Endothelial cell of umbilical vein (primary cell): ENCODE data around the gene TBC1D10A. TPM values are rescaled to one million over a fixed set of nuclear protein-coding genes. Genes with fewer than 3 reads are reported as not detected.

Experiments
- BruUV-seq: library from RNA; stranded (reverse); fragments of 400-500 nt; replicated peaks from 2 replicates; lab custom pipeline; 2021; lab: Mats Ljungman, UMichigan
- CTCF ChIA-PET: fragments of 300-600, 350-600 bp; sonication (Branson Sonifier 250); formaldehyde crosslinking; loops from one replicate; lab custom pipeline; 2021; ENCODE audit warnings: antibody characterized with exemption, inconsistent platforms; lab: Charles Lee
- POLR2A ChIA-PET: fragments of 300-600, 350-600 bp; sonication (Branson Sonifier 250); formaldehyde crosslinking; loops from one replicate; lab custom pipeline; 2021; ENCODE audit warnings: antibody characterized with exemption, inconsistent platforms; lab: Charles Lee
- DNase-seq: peaks from one replicate; pipeline ENCODE4 v3.0.0-alpha.2; 2011; ENCODE audit warnings: low read depth, low spot score
- FAIRE-seq: peaks from 2 replicates; lab custom pipeline; 2011; peaks lifted over from hg19 to GRCh38; lab: Jason Lieb, UNC
- H2AFZ ChIP-seq: 2 replicates; pipeline ENCODE4 v1.6.0; 2012; ENCODE audit warnings: low read depth, low read length, control low read depth, inconsistent platforms
- H3K27ac ChIP-seq: 2 replicates; pipeline ENCODE4 v1.5.1; 2011; ENCODE audit warnings: low read depth, mild to moderate bottlenecking, control low read depth, low read length, moderate library complexity; ENCODE audit not compliant: insufficient read depth
- H3K27me3 ChIP-seq, 2 experiments: 2 replicates each; pipeline versions ENCODE4 v1.6.0 to v1.6.1; 2011; ENCODE audit warnings: low read length in 2 of 2, mixed read lengths in 1 of 2; ENCODE audit not compliant: control insufficient read depth in 2 of 2, insufficient read depth in 2 of 2
- H3K36me3 ChIP-seq, 2 experiments: 2 replicates in 1 of 2; 3 replicates in 1 of 2; pipeline ENCODE4 v1.5.1; 2011; ENCODE audit warnings: low read length in 2 of 2, mild to moderate bottlenecking in 1 of 2, moderate library complexity in 1 of 2; ENCODE audit not compliant: control insufficient read depth in 2 of 2, insufficient read depth in 2 of 2; ENCODE audit errors: extremely low read depth in 1 of 2
- H3K4me1 ChIP-seq: 3 replicates; pipeline ENCODE4 v1.5.1; 2011; ENCODE audit warnings: mild to moderate bottlenecking, low read length; ENCODE audit not compliant: control insufficient read depth, insufficient read depth; ENCODE audit errors: extremely low read depth
- H3K4me2 ChIP-seq: 2 replicates; pipeline ENCODE4 v1.6.1; 2011; ENCODE audit warnings: low read length, control low read depth, mixed read lengths; ENCODE audit not compliant: insufficient read depth
- H3K4me3 ChIP-seq, 3 experiments: fragments of 200-600 bp in 1 of 3; sonication (generic), shearing (Covaris generic) in 1 of 3; replicated peaks in 1 of 3; 2 replicates each; pipeline ENCODE4 v1.5.1; 2011 to 2016; ENCODE audit warnings: control low read depth in 3 of 3, low read length in 3 of 3, mild to moderate bottlenecking in 2 of 3, inconsistent platforms in 1 of 3, low read depth in 1 of 3, moderate library complexity in 1 of 3; ENCODE audit not compliant: insufficient read depth in 1 of 3
- H3K79me2 ChIP-seq: 2 replicates; pipeline ENCODE4 v1.6.0; 2012; ENCODE audit warnings: low read length, inconsistent platforms; ENCODE audit not compliant: control insufficient read depth, insufficient read depth
- H3K9ac ChIP-seq: replicated peaks from 2 replicates; pipeline ENCODE3; 2011; ENCODE audit warnings: low read length, control low read depth; ENCODE audit not compliant: insufficient read depth; ENCODE audit errors: extremely low read depth
- H3K9me1 ChIP-seq: replicated peaks from 3 replicates; pipeline ENCODE4 v1.6.0; 2011; ENCODE audit warnings: mild to moderate bottlenecking, low read length; ENCODE audit not compliant: control insufficient read depth, insufficient read depth; ENCODE audit errors: extremely low read depth
- H3K9me3 ChIP-seq: replicated peaks from 2 replicates; pipeline ENCODE4 v1.5.1; 2012; ENCODE audit warnings: low read length, inconsistent platforms; ENCODE audit not compliant: control insufficient read depth, insufficient read depth
- H4K20me1 ChIP-seq: replicated peaks from 2 replicates; pipeline ENCODE3; 2011; ENCODE audit warnings: mild to moderate bottlenecking, low read length; ENCODE audit not compliant: control insufficient read depth, insufficient read depth; ENCODE audit errors: extremely low read depth
- CTCF ChIP-seq, 2 donors: IDR thresholded peaks; 1 replicate in 1 of 2; 2 replicates in 1 of 2; pipeline ENCODE4 v1.5.1; 2011; ENCODE audit warnings: low read length in 2 of 2, mild to moderate bottlenecking in 2 of 2, moderate library complexity in 2 of 2, control low read depth in 1 of 2, inconsistent platforms in 1 of 2, low read depth in 1 of 2; ENCODE audit not compliant: insufficient read depth in 1 of 2; ENCODE audit errors: extremely low read depth in 1 of 2
- EZH2 ChIP-seq: IDR thresholded peaks from 2 replicates; pipeline ENCODE4 v1.6.1; 2012; ENCODE audit warnings: borderline replicate concordance, low read depth, mild to moderate bottlenecking, moderate library complexity, low read length, inconsistent platforms; ENCODE audit not compliant: severe bottlenecking
- FOS ChIP-seq: IDR thresholded peaks from 2 replicates; pipeline ENCODE4 v1.6.1; 2011; ENCODE audit warnings: mild to moderate bottlenecking, low read length, moderate library complexity, borderline replicate concordance; ENCODE audit not compliant: insufficient read depth
- GATA2 ChIP-seq: IDR thresholded peaks from 2 replicates; pipeline ENCODE4 v1.7.0; 2011; ENCODE audit warnings: low read depth, mild to moderate bottlenecking, moderate library complexity, mixed read lengths, low read length; ENCODE audit not compliant: insufficient read length, insufficient read depth
- JUN ChIP-seq: IDR thresholded peaks from 2 replicates; pipeline ENCODE4 v1.6.1; 2011; ENCODE audit warnings: borderline replicate concordance, low read depth; ENCODE audit not compliant: insufficient read length, insufficient read depth
- MAX ChIP-seq: IDR thresholded peaks from 2 replicates; pipeline ENCODE4 v1.6.1; 2011; ENCODE audit not compliant: insufficient read depth, insufficient read length
- MYC ChIP-seq: IDR thresholded peaks from one replicate; pipeline ENCODE4 v1.6.1; 2011; ENCODE audit warnings: mild to moderate bottlenecking, low read depth, low read length
- POLR2A ChIP-seq: IDR thresholded peaks from 2 replicates; pipeline ENCODE4 v1.6.1; 2012; ENCODE audit warnings: low read depth, mild to moderate bottlenecking, control low read depth, low read length
- POLR2AphosphoS5 ChIP-seq: IDR thresholded peaks from 2 replicates; pipeline ENCODE4 v1.6.1; 2012; ENCODE audit warnings: low read depth, mild to moderate bottlenecking, control low read depth, low read length, moderate library complexity; ENCODE audit not compliant: insufficient read depth
- dilution Hi-C: fragments of 300-500 bp; cut with MboI; formaldehyde crosslinking; loops from one replicate; pipeline ENCODE4 v1.15.0; 2019; ENCODE audit warnings: low sequenced_read_pairs; ENCODE audit not compliant: extremely low pct_ligation_motif_present
- intact Hi-C: fragments of 100-400 bp; cut with micrococcal nuclease; formaldehyde crosslinking; loops from one replicate; pipeline ENCODE4 v1.10.0; 2022
- polyA plus RNA-seq, 4 experiments: library from polyadenylated mRNA; depleted of rRNA in 3 of 4; stranded (reverse) in 3 of 4; unstranded in 1 of 4; fragments of >200 nt; gene quantifications; 2 replicates each; pipeline versions ENCODE4 v1.2.1 to v1.2.3, GENCODE V29; 2011 to 2012; ENCODE audit warnings: missing spikeins in 1 of 4
- total RNA-seq: library from RNA; stranded (reverse); gene quantifications from 2 replicates; pipeline ENCODE4 v1.2.3, GENCODE V29; 2021

Gene TBC1D10A
- total and polyA plus RNA-seq, 2 donors (not counting 3 experiments of a cell fraction or from before 2014, with no cell fraction given) = 10.0 to 11.9 TPM

- H3K4me3 ChIP-seq = no peak overlapping the region
- H3K9me1 ChIP-seq = no peaks in the 10 kb centered on the region
- H3K27ac ChIP-seq = no peak overlapping the region
- no peaks in the 10 kb centered on the region for H3K9me3 ChIP-seq
- BruUV-seq = no TSS peak
- H3K36me3 ChIP-seq = no peaks in the 10 kb centered on the region
- dilution Hi-C loops (no loop called here), intact Hi-C loops (loop anchor here (1.0 kb wide), 1 partner anchor 13 kb away; no protein-coding TSS in a partner anchor)
- no peaks in the 10 kb centered on the region for H4K20me1 ChIP-seq
- DNase-seq = peak; percentile 36
- peak overlapping the region; percentile 56 for H3K4me2 ChIP-seq
- ChIA-PET CTCF (interaction anchor here (1.0 to 6.2 kb wide), 4 partner anchors 15 to 83 kb away, joined by 3 to 39 read pairs (median 10); partner anchors contain the start of genes CASTOR1, RNF215 and TBC1D10A), POLR2A (interaction anchor here (1.1 kb wide), 1 partner anchor 14 kb away, joined by 4 read pairs; no protein-coding TSS in a partner anchor)
- H3K9ac ChIP-seq = no peak overlapping the region
- peaks cover 36% of the 10 kb centered on the region for H3K4me1 ChIP-seq
- H3K27me3 ChIP-seq = no peaks in the 10 kb centered on the region
- TF ChIP-seq MYC (no peak), EZH2 (no peak), CTCF (IDR thresholded peaks at IDR 0.05; ENCODE audit: extremely low read depth in 1 of 2, insufficient read depth in 1 of 2, low read depth in 1 of 2, low read length in 2 of 2) (no peak), POLR2AphosphoS5 (no peak), FOS (no peak), POLR2A (no peak), GATA2 (no peak), MAX (no peak), JUN (no peak)
- no peak overlapping the region for H2AFZ ChIP-seq
- FAIRE-seq = peak; percentile 69
- no peaks in the 10 kb centered on the region for H3K79me2 ChIP-seq
These were observed 22.1 kb downstream of the TBC1D10A start for GRCh38 chr22:30304495-30305244.
